SHP77 treated with DMSO at 0.1 percent for 48 hours (cell line): ENCODE results near the gene WNT9B.

ENCODE experiments used
- DNase-seq: peaks from one replicate; lab custom pipeline; 2025; lab: John Stamatoyannopoulos, UW

The WNT9B gene

GRCh38 chr17:46882666-46883065, 31.3 kb downstream of the WNT9B start:
- no peak for DNase-seq

- DNase-seq = no peak
These were observed 32.6 kb downstream of the WNT9B start for GRCh38 chr17:46883871-46884520.

- DNase-seq = no peak
These were observed 33.2 kb downstream of the WNT9B start for GRCh38 chr17:46884552-46884951.

GRCh38 chr17:46885415-46886309, 34.3 kb downstream of the WNT9B start:
- DNase-seq = no peak

GRCh38 chr17:46886310-46886663, 34.9 kb downstream of the WNT9B start:
- DNase-seq = no peak

GRCh38 chr17:46887717-46888116, 36.3 kb downstream of the WNT9B start:
- DNase-seq = no peak

- DNase-seq = no peak
These were observed 37.3 kb downstream of the WNT9B start for GRCh38 chr17:46888727-46889126.

- DNase-seq = no peak
These were observed 38.1 kb downstream of the WNT9B start for GRCh38 chr17:46889519-46889918.

GRCh38 chr17:46889992-46890564, 38.7 kb downstream of the WNT9B start:
- DNase-seq = no peak

- DNase-seq = no peak
These were observed 39.3 kb downstream of the WNT9B start for GRCh38 chr17:46890638-46891037.

GRCh38 chr17:46892192-46892703, 40.9 kb downstream of the WNT9B start:
- DNase-seq = no peak

GRCh38 chr17:46894024-46894423, 42.6 kb downstream of the WNT9B start:
- no peak for DNase-seq

- DNase-seq = no peak
These were observed 43.2 kb downstream of the WNT9B start for GRCh38 chr17:46894476-46895151.

- DNase-seq = no peak
These were observed 43.8 kb downstream of the WNT9B start for GRCh38 chr17:46895171-46895570.

GRCh38 chr17:46896991-46897390, 45.6 kb downstream of the WNT9B start:
- no peak for DNase-seq

- DNase-seq = no peak
These were observed 47.0 kb downstream of the WNT9B start for GRCh38 chr17:46898364-46898763.

- DNase-seq = no peak
These were observed 47.5 kb downstream of the WNT9B start for GRCh38 chr17:46898860-46899259.

GRCh38 chr17:46901291-46901690, 49.9 kb downstream of the WNT9B start:
- no peak for DNase-seq

GRCh38 chr17:46903762-46904672, 52.6 kb downstream of the WNT9B start:
- DNase-seq = no peak

- DNase-seq = no peak
These were observed 56.8 kb downstream of the WNT9B start for GRCh38 chr17:46908068-46908737.
